CD4-positive, alpha-beta T cell (primary cell): Measurements from ENCODE around the gene GMEB1. TPM values are rescaled to one million over a fixed set of nuclear protein-coding genes. Genes with fewer than 3 reads are reported as not detected.
"Not testable (repeated sequence)": the region's sequence is repeated elsewhere in the genome, so short reads cannot be mapped to it uniquely, and the experiment has no call there.

Source experiments
- ATAC-seq: fragments of 200-7000 bp; cut with Tn5 transposase; one replicate; pipeline ENCODE4 v1.10.0; 2022; ENCODE audit warnings: mild to moderate bottlenecking; ENCODE audit not compliant: poor library complexity
- CTCF ChIA-PET: fragments of 350-600 bp; sonication (Branson Sonifier 250); formaldehyde crosslinking; loops from one replicate; lab custom pipeline; 2021; ENCODE audit warnings: antibody characterized with exemption, inconsistent platforms; lab: Charles Lee
- POLR2A ChIA-PET: fragments of 350-600 bp; sonication (Branson Sonifier 250); formaldehyde crosslinking; loops from one replicate; lab custom pipeline; 2021; ENCODE audit warnings: antibody characterized with exemption, inconsistent platforms; lab: Charles Lee
- DNase-seq, 14 experiments: peaks; one replicate each; pipeline ENCODE4 v3.0.0-alpha.2; 2013 to 2020; ENCODE audit warnings: mixed read lengths in 2 of 14
- H3K27ac ChIP-seq, 2 donors: one replicate each; pipeline versions ENCODE4 v1.5.1 to v1.7.0; 2013; ENCODE audit warnings: low read length in 2 of 2, low read depth in 1 of 2, mild to moderate bottlenecking in 1 of 2
- H3K27me3 ChIP-seq, 2 experiments: 1 replicate in 1 of 2; 2 replicates in 1 of 2; pipeline versions ENCODE4 v1.6.1 to v1.7.0; 2013; ENCODE audit warnings: low read length in 2 of 2, control low read depth in 1 of 2, mild to moderate bottlenecking in 1 of 2, moderate library complexity in 1 of 2; ENCODE audit not compliant: insufficient read depth in 2 of 2, control insufficient read depth in 1 of 2
- H3K36me3 ChIP-seq: one replicate; pipeline ENCODE4 v1.6.1; 2013; ENCODE audit warnings: low read length, control low read depth; ENCODE audit not compliant: insufficient read depth
- H3K4me1 ChIP-seq: one replicate; pipeline ENCODE4 v1.6.1; 2013; ENCODE audit warnings: low read length, control low read depth; ENCODE audit not compliant: insufficient read depth
- H3K4me3 ChIP-seq: one replicate; pipeline ENCODE4 v1.5.1; 2013; ENCODE audit warnings: mild to moderate bottlenecking, low read length, moderate library complexity
- H3K9me3 ChIP-seq, 2 experiments: 1 replicate in 1 of 2; 2 replicates in 1 of 2; pipeline versions ENCODE4 v1.6.1 to v1.7.0; 2013; ENCODE audit warnings: low read length in 2 of 2, mild to moderate bottlenecking in 2 of 2, control low read depth in 1 of 2, moderate library complexity in 1 of 2; ENCODE audit not compliant: control insufficient read depth in 1 of 2, insufficient read depth in 1 of 2
- H3K27ac Mint-ChIP-seq: one replicate; pipeline ENCODE4 v1.8.0; 2020; ENCODE audit warnings: mixed read lengths
- H3K27me3 Mint-ChIP-seq: one replicate; pipeline ENCODE4 v1.8.0; 2021; ENCODE audit warnings: mixed read lengths
- H3K36me3 Mint-ChIP-seq: one replicate; pipeline ENCODE4 v1.8.0; 2021; ENCODE audit warnings: low read depth, mixed read lengths
- H3K4me1 Mint-ChIP-seq: one replicate; pipeline ENCODE4 v1.8.0; 2021; ENCODE audit warnings: low read depth, mixed read lengths
- H3K4me3 Mint-ChIP-seq: one replicate; pipeline ENCODE4 v1.8.0; 2020; ENCODE audit warnings: mild to moderate bottlenecking, mixed read lengths
- H3K9me3 Mint-ChIP-seq: one replicate; pipeline ENCODE4 v1.8.0; 2020; ENCODE audit warnings: mixed read lengths
- CTCF ChIP-seq: fragments of 200-600 bp; IDR thresholded peaks from one replicate; pipeline ENCODE4 v1.8.0; 2022; ENCODE audit warnings: antibody characterized with exemption, mild to moderate bottlenecking
- intact Hi-C, 2 experiments: fragments of 100-400 bp; cut with DNase I in 1 of 2; cut with micrococcal nuclease in 1 of 2; formaldehyde crosslinking; loops; one replicate each; pipeline versions ENCODE4 v1.15.1 to v1.9.0; 2023 to 2025; cut with DNase I, micrococcal nuclease
- total RNA-seq, 174 experiments: library from RNA in 2 of 174; stranded (reverse) in 2 of 174; gene quantifications; one replicate each; pipeline ENCODE4 v1.2.3 and lab custom pipeline; 2021 to 2026

Gene GMEB1
- total RNA-seq, 2 experiments from 2014 or later, result 9.0 to 11.8 TPM

- DNase-seq (peak; percentile 87 to 98 (median 92)), ATAC-seq (peak; percentile 81)
- H3K9me3 Mint-ChIP-seq, result no peaks in the 10 kb centered on the region
- H3K27me3 ChIP-seq, result no peaks in the 10 kb centered on the region
- peak within 1 kb of the TSS; percentile 92 for H3K4me3 Mint-ChIP-seq
- peak within 1 kb of the TSS; percentile 99 for H3K4me3 ChIP-seq
- H3K9me3 ChIP-seq, result no peaks in the 10 kb centered on the region
- TF ChIP-seq CTCF, result peak; percentile 63
- H3K4me1 ChIP-seq, result peaks cover 54% of the 10 kb centered on the region
- ChIA-PET POLR2A (interaction anchor here (0.6 to 5.7 kb wide), 40 partner anchors 13 to 1753 kb away, joined by 3 to 198 read pairs (median 4); partner anchors contain the start of genes ATP5IF1, EPB41, GMEB1 and GPN2), CTCF (interaction anchor here (0.8 to 2.8 kb wide), 10 partner anchors 8 to 537 kb away, joined by 3 to 43 read pairs (median 4); partner anchors contain the start of genes GMEB1 and YTHDF2)
- H3K4me1 Mint-ChIP-seq, result peaks cover 62% of the 10 kb centered on the region
- H3K36me3 ChIP-seq, result no peaks in the 10 kb centered on the region
- intact Hi-C loops, result loop anchor here (1.0 to 10.0 kb wide), 11 partner anchors 25 to 554 kb away; partner anchors contain the start of genes GMEB1 (in 2 of the 2), SRSF4 (in 2 of the 2), YTHDF2 (in 2 of the 2) and EYA3 (in 1 of the 2)
- peak within 1 kb of the TSS; percentile 94 for H3K27ac ChIP-seq
- no peaks in the 10 kb centered on the region for H3K27me3 Mint-ChIP-seq
- peak within 1 kb of the TSS; percentile 97 for H3K27ac Mint-ChIP-seq
- H3K36me3 Mint-ChIP-seq, result peaks cover 18% of the 10 kb centered on the region
Measured at GRCh38 chr1:28642847-28643635, 25.5 kb upstream of the GMEB1 start, which contains the start of gene TAF12. TSS of gene TAF12 (minus strand) at chr1:28643067. CDS start at chr1:28622081, 20,986 bp downstream.

- peaks cover 18% of the 10 kb centered on the region for H3K36me3 Mint-ChIP-seq
- Histone ChIP-seq H3K4me3 (no peak overlapping the region), H3K9me3 (no peaks in the 10 kb centered on the region), H3K36me3 (no peaks in the 10 kb centered on the region), H3K27ac (peak overlapping the region; percentile 94), H3K27me3 (no peaks in the 10 kb centered on the region), H3K4me1 (peaks cover 63% of the 10 kb centered on the region)
- peak overlapping the region; percentile 97 for H3K27ac Mint-ChIP-seq
- no peak for DNase-seq
- no peak for ATAC-seq
- peaks cover 71% of the 10 kb centered on the region for H3K4me1 Mint-ChIP-seq
- ChIA-PET CTCF (interaction anchor here (0.9 to 2.8 kb wide), 5 partner anchors 26 to 232 kb away, joined by 3 to 43 read pairs (median 11); partner anchors contain the start of gene YTHDF2), POLR2A (interaction anchor here (0.6 to 5.7 kb wide), 9 partner anchors 25 to 537 kb away, joined by 3 to 198 read pairs (median 16); partner anchors contain the start of genes GMEB1, RCC1, SRSF4 and YTHDF2)
- no peaks in the 10 kb centered on the region for H3K27me3 Mint-ChIP-seq
- H3K9me3 Mint-ChIP-seq, result no peaks in the 10 kb centered on the region
- peak overlapping the region; percentile 92 for H3K4me3 Mint-ChIP-seq
- TF ChIP-seq CTCF, result no peak
- intact Hi-C loops, result loop anchor here (5.0 to 10.0 kb wide), 4 partner anchors 50 to 400 kb away; partner anchors contain the start of gene RCC1 (in 1 of the 2)
Measured at GRCh38 chr1:28644494-28644893, 24.1 kb upstream of the GMEB1 start.

GRCh38 chr1:28645406-28645805, 23.2 kb upstream of the GMEB1 start:
- H3K4me3 Mint-ChIP-seq, H3K4me3 ChIP-seq, H3K27ac ChIP-seq, H3K9me3 ChIP-seq, H3K27me3 Mint-ChIP-seq, ATAC-seq, H3K27ac Mint-ChIP-seq, DNase-seq, H3K9me3 Mint-ChIP-seq, H3K36me3 ChIP-seq, H3K27me3 ChIP-seq: not testable (repeated sequence)
- peaks cover 63% of the 10 kb centered on the region for H3K4me1 ChIP-seq
- H3K4me1 Mint-ChIP-seq, result peaks cover 62% of the 10 kb centered on the region
- H3K36me3 Mint-ChIP-seq, result peaks cover 13% of the 10 kb centered on the region
- ChIA-PET POLR2A (interaction anchor here (1.3 to 2.1 kb wide), 3 partner anchors 65 to 536 kb away, joined by 3 to 12 read pairs (median 4); partner anchors contain the start of gene SRSF4), CTCF (interaction anchor here (2.8 kb wide), 1 partner anchor 91 kb away, joined by 43 read pairs; the partner anchor contains the start of gene YTHDF2)
- intact Hi-C loops, result loop anchor here (10.0 kb wide), 2 partner anchors 49 to 401 kb away; no protein-coding TSS in a partner anchor
